HG03159 (cell line): ENCODE results near the gene DMD.

Source experiments
- ATAC-seq: cut with Tn5 transposase; IDR thresholded peaks from one replicate; pipeline ENCODE4 v1.9.1; 2021; ENCODE audit warnings: mild to moderate bottlenecking, moderate library complexity; ENCODE audit not compliant: unreplicated experiment

Gene DMD

GRCh38 chrX:33045882-33046281 is 165.5 kb downstream of the DMD start:
- no peak for ATAC-seq

DNA sequence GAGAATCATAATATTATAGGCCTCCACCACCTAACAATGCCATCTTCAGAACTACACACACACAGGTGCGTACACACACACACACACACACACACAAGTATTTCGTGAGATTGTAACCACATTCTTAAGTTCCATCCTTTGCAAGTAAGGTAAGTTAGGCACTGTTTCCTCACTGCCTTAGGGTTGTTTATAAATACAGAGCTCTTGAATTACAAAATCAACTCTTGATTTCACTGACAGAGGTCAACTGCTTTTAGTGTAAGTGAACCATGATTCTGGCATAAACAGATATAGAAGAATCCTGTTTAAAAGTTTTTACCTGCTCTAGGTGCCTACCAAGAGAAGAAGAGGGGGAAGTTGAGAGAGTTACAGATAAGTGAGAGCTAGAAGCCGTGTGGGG is 166.1 kb downstream of the DMD start:
- ATAC-seq, result no peak

- ATAC-seq, result no peak
These were observed 170.2 kb downstream of the DMD start for GRCh38 chrX:33041141-33041540.

- ATAC-seq, result no peak
These were observed 178.6 kb downstream of the DMD start for GRCh38 chrX:33032700-33033099.

DNA sequence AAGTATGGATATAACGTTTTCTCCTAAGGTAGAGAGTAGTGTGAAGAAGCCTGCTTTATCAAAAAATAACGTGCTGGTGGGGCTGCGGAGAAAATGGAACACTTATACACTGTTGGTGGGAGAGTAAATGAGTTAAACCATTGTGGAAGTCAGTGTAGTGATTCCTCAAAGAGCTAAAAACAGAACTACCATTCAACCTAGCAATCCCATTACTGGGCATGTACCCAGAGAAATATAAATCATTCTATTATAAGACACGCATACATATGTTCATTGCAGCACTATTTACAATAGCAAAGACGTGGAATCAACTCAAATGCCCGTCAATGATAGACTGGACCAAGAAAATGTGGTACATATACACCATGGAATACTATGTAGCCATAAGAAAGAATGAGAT is 196.4 kb downstream of the DMD start:
- ATAC-seq, result no peak

- no peak for ATAC-seq
These were observed 197.3 kb downstream of the DMD start for GRCh38 chrX:33014086-33014485.

GRCh38 chrX:33001107-33001506 is 210.2 kb downstream of the DMD start:
- no peak for ATAC-seq

- no peak for ATAC-seq
These were observed 212.6 kb downstream of the DMD start for GRCh38 chrX:32998776-32999175.

GRCh38 chrX:32995427-32995826 is 215.9 kb downstream of the DMD start:
- ATAC-seq, result no peak

DNA sequence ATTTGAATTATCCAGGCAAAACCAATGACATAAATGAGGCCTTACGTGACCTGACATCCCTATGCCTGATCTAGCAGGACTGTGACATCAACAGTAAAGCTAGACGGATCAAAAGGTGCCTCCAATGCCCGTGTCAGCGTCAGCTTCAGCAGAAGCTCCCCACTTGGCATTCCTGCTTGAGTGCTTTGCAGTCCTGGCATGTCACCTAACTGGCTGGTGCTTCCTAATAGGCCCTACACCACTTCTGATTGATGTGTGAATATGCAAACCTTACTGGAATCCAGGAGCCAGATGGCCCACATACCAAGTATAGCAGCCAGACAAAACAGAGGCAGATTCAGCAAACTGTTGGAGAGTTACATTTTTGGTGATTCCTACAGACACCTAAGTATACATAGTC is 224.2 kb downstream of the DMD start:
- ATAC-seq, result no peak

GRCh38 chrX:32985544-32985943 is 225.8 kb downstream of the DMD start:
- ATAC-seq, result no peak

DNA sequence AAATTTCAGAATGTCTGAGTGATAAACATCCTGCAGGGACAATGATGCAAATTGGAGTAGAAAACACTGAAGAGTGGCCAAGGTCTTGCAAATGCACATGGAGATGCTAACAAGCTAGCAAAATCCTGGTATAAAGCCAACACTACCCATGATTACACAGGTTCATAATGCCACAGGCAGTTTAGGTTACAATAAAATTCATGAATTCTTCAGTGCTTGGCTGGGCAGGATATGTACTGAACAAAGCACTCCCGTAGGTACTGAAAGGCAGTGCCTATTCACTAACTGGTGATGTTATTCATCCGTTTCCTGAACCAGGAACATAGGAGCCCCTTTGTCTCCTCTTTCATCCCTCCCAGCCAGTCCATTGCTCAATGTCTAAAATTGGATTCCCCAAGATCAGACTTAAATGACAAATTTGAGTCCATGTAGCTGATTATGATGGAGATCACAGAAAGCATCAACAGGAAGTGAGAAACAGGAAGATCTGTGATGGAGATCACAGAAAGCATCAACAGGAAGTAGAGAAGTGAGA is 244.5 kb downstream of the DMD start:
- ATAC-seq, result no peak

DNA sequence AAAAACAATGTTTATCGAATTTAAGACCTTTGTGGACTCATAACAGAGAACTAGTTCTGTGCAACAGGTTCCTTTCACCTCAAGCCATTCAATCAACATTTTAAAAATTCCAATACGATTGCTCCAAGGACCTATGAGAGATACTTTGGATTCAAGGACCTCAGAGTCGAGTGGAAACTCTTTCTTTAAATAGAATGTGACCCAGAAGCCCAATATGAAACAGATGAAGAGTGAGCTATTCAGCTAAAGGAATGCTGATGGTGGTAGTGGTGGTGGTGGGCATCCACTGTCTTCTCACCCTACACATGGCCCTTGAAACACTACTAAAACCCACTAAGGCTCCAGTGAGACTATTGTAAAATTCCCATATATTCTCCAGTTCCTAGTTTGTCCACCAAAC is 257.2 kb downstream of the DMD start:
- no peak for ATAC-seq

- ATAC-seq, result no peak
These were observed 263.2 kb downstream of the DMD start for GRCh38 chrX:32948130-32948529.

- ATAC-seq, result no peak
These were observed 274.3 kb downstream of the DMD start for GRCh38 chrX:32937043-32937442.

- no peak for ATAC-seq
These were observed 277.8 kb downstream of the DMD start for GRCh38 chrX:32933548-32933947.

GRCh38 chrX:32929040-32929439 is 282.3 kb downstream of the DMD start:
- ATAC-seq, result no peak

DNA sequence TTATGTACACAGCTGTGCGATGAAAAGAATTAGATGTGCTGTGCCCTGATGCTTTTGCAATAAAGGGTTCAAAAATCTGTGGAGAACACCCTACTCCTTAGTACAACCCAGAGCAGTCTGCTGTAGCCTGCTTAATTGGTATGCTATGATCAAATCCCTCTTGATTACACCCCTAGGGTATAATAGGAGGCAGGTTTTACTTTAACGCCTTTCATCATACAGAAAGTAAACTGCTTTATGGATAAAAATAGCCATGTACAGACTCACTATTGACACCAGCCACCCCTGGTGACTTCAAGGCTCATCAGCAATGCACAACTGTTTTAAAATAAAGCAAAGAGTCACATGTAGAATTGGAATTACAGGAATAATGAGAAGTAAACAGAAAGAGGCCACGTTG is 315.3 kb downstream of the DMD start:
- ATAC-seq, result no peak

DNA sequence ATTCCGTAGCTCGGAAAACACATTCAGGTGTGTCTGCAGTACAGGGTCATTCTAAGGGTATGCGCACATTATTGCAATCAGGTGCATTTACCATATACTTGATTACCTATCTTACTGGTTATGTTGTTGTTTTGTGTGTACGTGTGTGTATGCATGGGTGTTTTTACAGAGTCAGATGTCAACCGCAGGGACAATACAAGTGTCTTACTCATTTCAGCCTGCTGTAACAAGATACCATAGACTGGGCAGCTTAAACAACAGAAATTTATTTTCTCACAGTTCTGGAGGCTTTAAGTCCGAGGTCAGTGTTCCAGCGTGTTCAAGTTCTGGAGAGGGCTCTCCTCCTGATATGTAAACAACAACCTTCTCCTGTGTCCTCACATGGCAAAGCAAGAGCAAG is 316.7 kb downstream of the DMD start:
- ATAC-seq, result no peak

DNA sequence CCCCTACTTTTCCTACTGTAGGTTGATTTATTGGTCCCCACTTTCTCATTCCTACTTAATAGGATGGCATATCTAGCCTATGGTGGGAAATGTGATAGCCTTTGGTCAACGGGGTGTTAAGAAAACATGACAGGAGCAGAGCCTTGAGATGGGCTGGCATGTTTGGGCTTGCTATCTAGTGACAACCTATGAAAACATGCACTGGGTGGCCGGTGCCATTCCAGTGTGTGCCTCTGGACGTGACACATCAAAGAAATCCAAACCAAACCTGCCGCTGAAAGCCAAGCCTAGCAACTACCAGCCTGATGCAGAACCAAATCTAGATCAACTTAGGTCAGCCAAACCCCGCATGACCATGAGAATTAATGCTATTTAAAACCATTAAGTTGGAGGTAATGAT is 317.6 kb downstream of the DMD start:
- no peak for ATAC-seq

- ATAC-seq, result no peak
These were observed 333.8 kb downstream of the DMD start for GRCh38 chrX:32877592-32877991.

DNA sequence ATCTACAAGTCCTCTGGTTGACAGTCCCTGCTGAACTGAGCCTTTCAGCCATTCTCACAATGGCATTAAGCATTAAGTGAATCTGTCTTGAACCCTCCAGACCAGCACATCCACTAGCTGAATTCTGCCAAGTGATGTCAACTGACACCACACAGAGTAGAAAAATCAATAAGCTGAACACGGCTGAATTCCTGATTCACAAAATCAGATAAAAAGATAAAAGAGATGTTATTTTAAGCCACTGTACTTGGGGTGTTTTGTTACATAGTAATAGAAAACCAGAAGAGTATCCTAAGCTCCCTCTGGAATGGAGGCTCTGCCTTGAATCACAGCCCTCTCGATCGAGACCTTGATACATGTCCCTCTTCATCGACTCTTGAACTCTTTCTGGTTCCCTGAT is 336.5 kb downstream of the DMD start:
- no peak for ATAC-seq

GRCh38 chrX:32873786-32874185 is 337.6 kb downstream of the DMD start:
- no peak for ATAC-seq

GRCh38 chrX:32871636-32872035 is 339.7 kb downstream of the DMD start:
- no peak for ATAC-seq
